Nephron progenitor cell (in vitro differentiated cells): ENCODE results near the gene ZNF134.
A peak's percentile ranks its signal among the peaks of the same experiment; 100 is the strongest.

Source experiments
- DNase-seq: peaks from one replicate; pipeline ENCODE4 v3.0.0; 2021
- H3K27ac Mint-ChIP-seq: 2 replicates; pipeline ENCODE4 v1.8.0; 2021; ENCODE audit warnings: mild to moderate bottlenecking, moderate library complexity, mixed read lengths
- H3K27me3 Mint-ChIP-seq: 2 replicates; pipeline ENCODE4 v1.8.0; 2021; ENCODE audit warnings: mild to moderate bottlenecking, low read depth, mixed read lengths; ENCODE audit not compliant: poor library complexity
- H3K36me3 Mint-ChIP-seq: 2 replicates; pipeline ENCODE4 v1.8.0; 2021; ENCODE audit warnings: low read depth, mixed read lengths
- H3K4me1 Mint-ChIP-seq: 2 replicates; pipeline ENCODE4 v1.8.0; 2021; ENCODE audit warnings: mixed read lengths
- H3K4me3 Mint-ChIP-seq: 2 replicates; pipeline ENCODE4 v1.8.0; 2021; ENCODE audit warnings: mild to moderate bottlenecking, moderate library complexity, mixed read lengths
- H3K9me3 Mint-ChIP-seq: 2 replicates; pipeline ENCODE4 v1.8.0; 2021; ENCODE audit warnings: mild to moderate bottlenecking, moderate library complexity, mixed read lengths
- TF ChIP-seq, protein P1 (sequence below): fragments of 200-600 bp; sonication (generic); IDR thresholded peaks from 2 replicates; pipeline ENCODE4 v1.5.0; 2021; ENCODE audit warnings: antibody characterized with exemption

ZNF134 gene

DNA sequence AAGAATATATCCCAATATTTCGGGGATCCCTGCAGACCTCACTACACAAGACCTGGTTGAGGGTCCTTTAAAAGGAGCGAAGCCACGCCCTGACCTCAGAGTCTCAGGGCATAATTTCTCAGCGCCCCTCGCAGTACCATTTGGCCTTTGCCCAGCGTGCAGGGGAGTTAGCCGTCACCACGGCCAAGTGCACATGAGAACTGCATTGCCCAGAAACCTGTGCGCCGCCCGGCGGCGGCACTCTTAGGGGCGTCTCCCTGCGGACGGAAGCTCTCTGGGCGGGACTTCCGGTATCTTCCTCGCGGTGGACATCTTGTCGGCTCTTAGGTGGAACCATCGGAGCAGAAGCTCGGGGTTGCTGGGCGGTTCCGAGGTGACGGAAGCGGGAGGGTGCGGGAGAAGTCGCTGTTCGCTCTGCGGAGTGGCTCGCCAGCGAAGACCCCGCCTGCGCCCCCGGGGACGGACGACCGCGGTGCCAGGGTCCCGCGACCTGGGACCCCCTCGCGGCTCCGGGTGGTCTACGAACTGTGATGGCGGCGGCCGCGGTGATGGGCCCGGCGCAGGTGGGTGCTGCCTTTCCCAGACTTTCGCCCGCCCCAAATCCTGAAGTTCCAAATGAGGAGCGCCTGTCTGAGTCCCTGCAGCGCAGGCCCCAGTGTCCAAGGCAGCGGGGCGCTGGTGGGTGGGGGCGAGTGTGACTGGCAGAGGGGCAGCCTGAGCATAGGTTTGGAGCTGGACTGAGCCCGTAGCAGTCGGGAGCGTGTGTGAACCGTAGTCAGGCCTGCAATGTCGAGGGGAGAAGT, at the start of gene ZNF134:
Gene ZNF134 (plus strand): TSS at position 302 of the 803 bp plus-strand sequence. CDS start 5,227 bp downstream, outside the sequence.
- H3K36me3 Mint-ChIP-seq: peaks cover 93% of the 10 kb centered on the region
- peak; percentile 89 for DNase-seq
- H3K9me3 Mint-ChIP-seq: peaks cover 95% of the 10 kb centered on the region
- peaks cover 4% of the 10 kb centered on the region for H3K27me3 Mint-ChIP-seq
- H3K27ac Mint-ChIP-seq: peak within 1 kb of the TSS; percentile 91
- peak within 1 kb of the TSS; percentile 97 for H3K4me3 Mint-ChIP-seq
- H3K4me1 Mint-ChIP-seq: peaks cover 11% of the 10 kb centered on the region
- TF ChIP-seq, protein P1, sequence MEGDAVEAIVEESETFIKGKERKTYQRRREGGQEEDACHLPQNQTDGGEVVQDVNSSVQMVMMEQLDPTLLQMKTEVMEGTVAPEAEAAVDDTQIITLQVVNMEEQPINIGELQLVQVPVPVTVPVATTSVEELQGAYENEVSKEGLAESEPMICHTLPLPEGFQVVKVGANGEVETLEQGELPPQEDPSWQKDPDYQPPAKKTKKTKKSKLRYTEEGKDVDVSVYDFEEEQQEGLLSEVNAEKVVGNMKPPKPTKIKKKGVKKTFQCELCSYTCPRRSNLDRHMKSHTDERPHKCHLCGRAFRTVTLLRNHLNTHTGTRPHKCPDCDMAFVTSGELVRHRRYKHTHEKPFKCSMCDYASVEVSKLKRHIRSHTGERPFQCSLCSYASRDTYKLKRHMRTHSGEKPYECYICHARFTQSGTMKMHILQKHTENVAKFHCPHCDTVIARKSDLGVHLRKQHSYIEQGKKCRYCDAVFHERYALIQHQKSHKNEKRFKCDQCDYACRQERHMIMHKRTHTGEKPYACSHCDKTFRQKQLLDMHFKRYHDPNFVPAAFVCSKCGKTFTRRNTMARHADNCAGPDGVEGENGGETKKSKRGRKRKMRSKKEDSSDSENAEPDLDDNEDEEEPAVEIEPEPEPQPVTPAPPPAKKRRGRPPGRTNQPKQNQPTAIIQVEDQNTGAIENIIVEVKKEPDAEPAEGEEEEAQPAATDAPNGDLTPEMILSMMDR: no peak

DNA sequence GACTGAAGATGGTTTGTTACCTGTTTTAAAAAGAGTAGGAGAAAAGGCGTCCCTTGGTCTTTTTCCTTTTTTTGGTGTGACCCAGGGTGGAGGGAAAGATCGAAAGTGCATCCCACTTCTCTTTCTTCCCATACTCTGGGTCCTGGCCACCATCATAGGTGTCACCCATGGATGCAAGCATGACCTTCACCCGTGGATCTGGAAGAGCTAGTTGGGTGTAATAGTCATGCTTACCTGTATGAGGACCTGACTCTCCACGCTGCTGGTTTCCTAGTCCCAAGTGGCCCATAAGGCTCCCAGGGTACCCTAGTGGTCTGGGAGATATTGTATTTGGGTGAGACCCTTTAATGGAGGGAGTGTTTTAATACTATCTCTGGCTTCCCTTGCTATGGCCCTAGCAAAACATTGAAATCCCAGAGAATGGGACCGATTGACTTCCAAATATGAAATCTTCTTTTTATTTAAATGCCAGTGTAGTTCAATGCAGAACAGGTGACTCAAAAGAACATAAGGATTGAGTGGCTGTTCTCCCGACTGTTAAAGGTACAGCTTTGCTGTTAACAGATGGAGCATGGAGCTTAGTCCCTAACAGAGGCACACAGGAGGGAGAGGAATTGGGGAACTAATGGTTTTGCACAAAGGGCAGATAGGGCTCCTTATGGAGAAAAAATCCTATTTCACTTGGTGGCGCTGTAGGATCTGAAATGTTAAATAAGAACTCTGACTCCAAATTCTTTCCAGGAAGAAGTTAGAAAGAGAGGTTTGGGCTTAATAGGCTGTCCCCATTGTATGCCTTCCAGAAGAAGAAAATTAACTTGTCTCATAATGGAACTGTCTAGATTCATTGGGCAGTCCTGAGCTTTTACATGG, 47.4 kb upstream of the ZNF134 start:
- Mint-ChIP-seq H3K4me3 (no peak overlapping the region), H3K36me3 (peaks cover 32% of the 10 kb centered on the region)
- DNase-seq: no peak

DNA sequence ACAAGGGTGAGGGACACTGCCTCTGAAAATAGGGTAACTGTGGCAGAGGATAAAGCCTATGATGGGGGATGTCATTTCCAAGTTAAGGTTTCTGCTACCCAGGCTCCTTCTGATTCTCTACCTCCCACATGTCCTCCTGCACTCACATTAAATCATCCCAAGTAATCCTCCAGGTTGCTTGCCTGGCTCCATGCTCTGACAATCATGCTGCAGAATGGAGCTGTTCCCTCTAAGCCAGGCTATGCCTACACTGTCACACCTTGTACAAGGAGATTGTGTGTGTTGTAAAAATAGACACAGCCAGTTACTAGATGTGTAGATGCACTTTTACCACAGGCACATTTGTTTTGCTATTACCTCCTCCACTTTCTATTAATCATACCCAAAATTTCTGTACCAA, 43.3 kb upstream of the ZNF134 start:
- DNase-seq: no peak
- Mint-ChIP-seq H3K36me3 (peaks cover 69% of the 10 kb centered on the region), H3K4me1 (no peaks in the 10 kb centered on the region), H3K9me3 (peaks cover 100% of the 10 kb centered on the region), H3K27me3 (peaks cover 5% of the 10 kb centered on the region), H3K4me3 (no peak overlapping the region), H3K27ac (no peak overlapping the region)
- TF ChIP-seq, protein P1: no peak

More for the DNA sequence above, 47.4 kb upstream of the ZNF134 start:
- TF ChIP-seq, protein P1: no peak
- peaks cover 99% of the 10 kb centered on the region for H3K9me3 Mint-ChIP-seq
- peaks cover 7% of the 10 kb centered on the region for H3K27me3 Mint-ChIP-seq
- H3K4me1 Mint-ChIP-seq: no peaks in the 10 kb centered on the region
- no peak overlapping the region for H3K27ac Mint-ChIP-seq

DNA sequence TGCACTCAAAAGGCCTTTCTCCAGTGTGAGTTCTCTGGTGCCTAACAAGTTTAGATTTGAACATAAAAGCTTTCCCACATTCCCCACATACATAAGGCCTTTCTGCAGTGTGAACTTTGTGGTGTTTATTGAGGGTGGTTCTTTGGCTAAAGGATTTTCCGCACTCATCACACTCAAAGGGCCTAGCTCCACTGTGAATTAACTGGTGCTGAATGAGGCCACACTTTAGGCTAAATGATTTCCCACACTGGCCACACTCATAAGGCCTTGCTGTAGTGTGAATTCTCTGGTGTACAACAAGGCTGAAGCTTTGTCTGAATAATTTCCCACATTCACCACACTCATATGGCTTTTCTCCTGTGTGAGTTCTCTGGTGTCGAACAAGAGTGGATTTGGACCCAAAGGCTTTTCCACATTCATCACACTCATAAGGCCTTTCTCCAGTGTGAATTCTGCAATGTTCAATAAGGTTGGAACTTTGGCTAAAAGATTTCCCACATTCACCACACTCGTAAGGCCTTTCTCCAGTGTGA, 41.6 kb upstream of the ZNF134 start:
- no peak for DNase-seq
- TF ChIP-seq, protein P1: no peak
- peaks cover under 1% of the 10 kb centered on the region for H3K4me1 Mint-ChIP-seq
- peaks cover 5% of the 10 kb centered on the region for H3K27me3 Mint-ChIP-seq
- H3K36me3 Mint-ChIP-seq: peaks cover 87% of the 10 kb centered on the region
- H3K9me3 Mint-ChIP-seq: peaks cover 100% of the 10 kb centered on the region
- H3K4me3 Mint-ChIP-seq: no peak overlapping the region
- no peak overlapping the region for H3K27ac Mint-ChIP-seq

DNA sequence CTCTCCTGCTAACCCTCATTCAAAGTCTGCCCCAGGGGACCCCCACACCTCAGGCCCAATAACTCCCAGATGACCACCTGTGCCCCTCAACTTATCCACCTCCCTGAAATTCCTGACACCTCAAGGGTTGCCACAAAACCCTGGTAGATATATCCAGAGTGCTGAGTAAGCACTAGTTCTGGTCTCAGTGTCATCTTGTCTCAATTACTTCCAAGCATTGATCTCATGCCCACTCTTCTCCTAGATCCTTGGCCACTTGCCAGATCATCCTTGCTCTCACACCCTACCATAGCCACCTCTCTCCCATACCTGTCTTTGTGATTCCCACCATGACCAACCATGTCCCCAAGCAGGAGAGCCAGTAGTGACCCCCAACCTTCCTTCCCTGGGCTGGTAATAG, 37.4 kb upstream of the ZNF134 start:
- DNase-seq: no peak
- H3K4me1 Mint-ChIP-seq: peaks cover 9% of the 10 kb centered on the region
- H3K36me3 Mint-ChIP-seq: peaks cover 78% of the 10 kb centered on the region
- peaks cover 16% of the 10 kb centered on the region for H3K27me3 Mint-ChIP-seq
- peaks cover 99% of the 10 kb centered on the region for H3K9me3 Mint-ChIP-seq
- TF ChIP-seq, protein P1: no peak
- H3K27ac Mint-ChIP-seq: no peak overlapping the region
- peak overlapping the region; percentile 56 for H3K4me3 Mint-ChIP-seq
